ENCODE results near the gene EZH2. TPM values are rescaled to one million over a fixed set of nuclear protein-coding genes. Genes with fewer than 3 reads are reported as not detected.
A peak's percentile ranks its signal among the peaks of the same experiment; 100 is the strongest.

Gene EZH2
- total and polyA plus RNA-seq, 4 donors: 2.0 to 21.3 (median 2.5) TPM

DNA sequence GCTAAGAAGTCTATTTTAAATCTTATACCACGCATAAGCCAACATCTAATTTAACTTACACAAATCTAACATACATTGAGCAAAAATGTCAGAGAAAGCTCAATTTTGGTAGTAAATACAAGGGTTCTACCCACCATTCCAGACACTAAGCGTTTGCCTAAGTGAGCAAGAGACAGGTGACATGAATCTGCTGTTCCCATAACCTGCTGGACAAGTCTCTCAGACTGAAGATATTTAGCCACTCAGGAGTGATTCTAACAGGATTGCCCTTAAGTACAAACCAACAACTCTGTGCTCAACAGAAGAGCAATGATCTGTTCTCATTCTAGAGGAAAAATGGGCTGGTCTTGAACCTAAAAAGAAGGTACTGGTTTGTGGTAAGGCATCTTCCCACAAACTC lies 18.8 kb downstream of the EZH2 start (continued):
- TF ChIP-seq, protein P1, sequence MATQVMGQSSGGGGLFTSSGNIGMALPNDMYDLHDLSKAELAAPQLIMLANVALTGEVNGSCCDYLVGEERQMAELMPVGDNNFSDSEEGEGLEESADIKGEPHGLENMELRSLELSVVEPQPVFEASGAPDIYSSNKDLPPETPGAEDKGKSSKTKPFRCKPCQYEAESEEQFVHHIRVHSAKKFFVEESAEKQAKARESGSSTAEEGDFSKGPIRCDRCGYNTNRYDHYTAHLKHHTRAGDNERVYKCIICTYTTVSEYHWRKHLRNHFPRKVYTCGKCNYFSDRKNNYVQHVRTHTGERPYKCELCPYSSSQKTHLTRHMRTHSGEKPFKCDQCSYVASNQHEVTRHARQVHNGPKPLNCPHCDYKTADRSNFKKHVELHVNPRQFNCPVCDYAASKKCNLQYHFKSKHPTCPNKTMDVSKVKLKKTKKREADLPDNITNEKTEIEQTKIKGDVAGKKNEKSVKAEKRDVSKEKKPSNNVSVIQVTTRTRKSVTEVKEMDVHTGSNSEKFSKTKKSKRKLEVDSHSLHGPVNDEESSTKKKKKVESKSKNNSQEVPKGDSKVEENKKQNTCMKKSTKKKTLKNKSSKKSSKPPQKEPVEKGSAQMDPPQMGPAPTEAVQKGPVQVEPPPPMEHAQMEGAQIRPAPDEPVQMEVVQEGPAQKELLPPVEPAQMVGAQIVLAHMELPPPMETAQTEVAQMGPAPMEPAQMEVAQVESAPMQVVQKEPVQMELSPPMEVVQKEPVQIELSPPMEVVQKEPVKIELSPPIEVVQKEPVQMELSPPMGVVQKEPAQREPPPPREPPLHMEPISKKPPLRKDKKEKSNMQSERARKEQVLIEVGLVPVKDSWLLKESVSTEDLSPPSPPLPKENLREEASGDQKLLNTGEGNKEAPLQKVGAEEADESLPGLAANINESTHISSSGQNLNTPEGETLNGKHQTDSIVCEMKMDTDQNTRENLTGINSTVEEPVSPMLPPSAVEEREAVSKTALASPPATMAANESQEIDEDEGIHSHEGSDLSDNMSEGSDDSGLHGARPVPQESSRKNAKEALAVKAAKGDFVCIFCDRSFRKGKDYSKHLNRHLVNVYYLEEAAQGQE (IDR thresholded peaks at IDR 0.05): no peak

DNA sequence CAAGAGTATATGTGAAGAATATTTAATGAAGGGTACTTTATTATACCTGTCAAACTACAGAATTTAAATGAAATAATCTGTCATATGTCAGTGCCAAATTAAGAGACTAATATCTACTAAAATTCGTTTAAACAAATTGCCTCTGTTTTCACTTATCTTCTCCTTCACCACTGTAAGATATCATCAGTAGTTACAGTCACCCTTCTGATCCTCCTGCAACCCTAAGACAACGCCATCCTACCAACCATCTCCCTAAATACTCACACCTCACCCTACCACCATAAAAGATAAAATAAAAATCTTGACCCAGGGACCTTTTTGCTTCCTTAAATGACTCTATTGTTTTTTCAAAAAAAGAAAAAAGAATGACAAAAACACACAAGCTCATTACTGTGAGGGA lies 20.8 kb downstream of the EZH2 start:
- no peaks in the 10 kb centered on the region for H3K36me3 ChIP-seq (ENCODE audit: control insufficient read depth in 4 of 4, insufficient read depth in 3 of 4, low read depth in 1 of 4, low read length in 3 of 4)
- peaks cover 0 to 3% (median 2%) of the 10 kb centered on the region in 4 donors for H3K4me1 ChIP-seq (ENCODE audit: control insufficient read depth in 4 of 4, insufficient read depth in 4 of 4, low read length in 3 of 4)
- no peak overlapping the region for H3K27ac ChIP-seq (ENCODE audit: low read depth in 1 of 2, low read length in 2 of 2)
- H3K9ac ChIP-seq (ENCODE audit: low read depth in 1 of 2, low read length in 2 of 2): no peak overlapping the region
- 77% methylated on average over 2 of the region's 2 CpGs for WGBS
- H3K27me3 ChIP-seq (ENCODE audit: control insufficient read depth in 4 of 4, insufficient read depth in 4 of 4, low read length in 3 of 4): no peaks in the 10 kb centered on the region
- TF ChIP-seq, protein P2, sequence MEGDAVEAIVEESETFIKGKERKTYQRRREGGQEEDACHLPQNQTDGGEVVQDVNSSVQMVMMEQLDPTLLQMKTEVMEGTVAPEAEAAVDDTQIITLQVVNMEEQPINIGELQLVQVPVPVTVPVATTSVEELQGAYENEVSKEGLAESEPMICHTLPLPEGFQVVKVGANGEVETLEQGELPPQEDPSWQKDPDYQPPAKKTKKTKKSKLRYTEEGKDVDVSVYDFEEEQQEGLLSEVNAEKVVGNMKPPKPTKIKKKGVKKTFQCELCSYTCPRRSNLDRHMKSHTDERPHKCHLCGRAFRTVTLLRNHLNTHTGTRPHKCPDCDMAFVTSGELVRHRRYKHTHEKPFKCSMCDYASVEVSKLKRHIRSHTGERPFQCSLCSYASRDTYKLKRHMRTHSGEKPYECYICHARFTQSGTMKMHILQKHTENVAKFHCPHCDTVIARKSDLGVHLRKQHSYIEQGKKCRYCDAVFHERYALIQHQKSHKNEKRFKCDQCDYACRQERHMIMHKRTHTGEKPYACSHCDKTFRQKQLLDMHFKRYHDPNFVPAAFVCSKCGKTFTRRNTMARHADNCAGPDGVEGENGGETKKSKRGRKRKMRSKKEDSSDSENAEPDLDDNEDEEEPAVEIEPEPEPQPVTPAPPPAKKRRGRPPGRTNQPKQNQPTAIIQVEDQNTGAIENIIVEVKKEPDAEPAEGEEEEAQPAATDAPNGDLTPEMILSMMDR (IDR thresholded peaks at IDR 0.05; ENCODE audit: low read depth, low read length, missing input control): no peak
- H3K9me3 ChIP-seq (ENCODE audit: control insufficient read depth in 4 of 4, low read length in 3 of 4): no peaks in the 10 kb centered on the region
- H3K4me3 ChIP-seq (ENCODE audit: low read depth in 1 of 3, low read length in 3 of 3): no peak overlapping the region
- no peak for DNase-seq (ENCODE audit: low spot score)

DNA sequence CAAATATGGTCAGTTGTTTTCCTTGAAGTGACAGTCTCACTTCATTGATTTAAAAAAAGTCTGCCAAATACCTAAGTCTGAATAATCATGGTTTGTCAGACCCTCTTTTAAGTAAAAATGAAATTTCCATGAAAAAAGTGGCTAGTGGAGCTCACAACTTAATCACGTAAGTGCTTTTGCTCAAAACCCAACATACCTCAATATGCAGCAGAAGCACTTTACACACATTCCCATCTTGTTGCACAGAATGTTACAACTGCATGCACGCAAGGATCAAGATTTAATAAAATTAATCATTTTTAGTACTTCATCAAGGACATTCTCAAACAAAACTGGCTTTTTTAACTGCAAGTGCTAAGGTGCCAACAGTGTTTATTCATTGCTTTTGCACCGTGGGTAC lies 21.6 kb downstream of the EZH2 start:
- peak in 1 of 2 donors; percentile 46 for TF ChIP-seq HNF4A (conservative IDR thresholded peaks at IDR 0.05)
- TF ChIP-seq, protein P3, sequence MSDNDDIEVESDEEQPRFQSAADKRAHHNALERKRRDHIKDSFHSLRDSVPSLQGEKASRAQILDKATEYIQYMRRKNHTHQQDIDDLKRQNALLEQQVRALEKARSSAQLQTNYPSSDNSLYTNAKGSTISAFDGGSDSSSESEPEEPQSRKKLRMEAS (IDR thresholded peaks at IDR 0.05): no peak
- Histone ChIP-seq H3K4me1 (ENCODE audit: control insufficient read depth in 4 of 4, insufficient read depth in 4 of 4, low read length in 3 of 4) (peaks cover 0 to 3% (median 2%) of the 10 kb centered on the region in 4 donors), H3K27me3 (ENCODE audit: control insufficient read depth in 4 of 4, insufficient read depth in 4 of 4, low read length in 3 of 4) (no peaks in the 10 kb centered on the region), H3K9ac (ENCODE audit: low read depth in 1 of 2, low read length in 2 of 2) (no peak overlapping the region), H3K27ac (ENCODE audit: low read depth in 1 of 2, low read length in 2 of 2) (no peak overlapping the region), H3K9me3 (ENCODE audit: control insufficient read depth in 4 of 4, low read length in 3 of 4) (no peaks in the 10 kb centered on the region), H3K36me3 (ENCODE audit: control insufficient read depth in 4 of 4, insufficient read depth in 3 of 4, low read depth in 1 of 4, low read length in 3 of 4) (no peaks in the 10 kb centered on the region), H3K4me3 (ENCODE audit: low read depth in 1 of 3, low read length in 3 of 3) (no peak overlapping the region)
- no peak for DNase-seq (ENCODE audit: low spot score)
- 78% methylated on average over 3 of the region's 3 CpGs for WGBS

DNA sequence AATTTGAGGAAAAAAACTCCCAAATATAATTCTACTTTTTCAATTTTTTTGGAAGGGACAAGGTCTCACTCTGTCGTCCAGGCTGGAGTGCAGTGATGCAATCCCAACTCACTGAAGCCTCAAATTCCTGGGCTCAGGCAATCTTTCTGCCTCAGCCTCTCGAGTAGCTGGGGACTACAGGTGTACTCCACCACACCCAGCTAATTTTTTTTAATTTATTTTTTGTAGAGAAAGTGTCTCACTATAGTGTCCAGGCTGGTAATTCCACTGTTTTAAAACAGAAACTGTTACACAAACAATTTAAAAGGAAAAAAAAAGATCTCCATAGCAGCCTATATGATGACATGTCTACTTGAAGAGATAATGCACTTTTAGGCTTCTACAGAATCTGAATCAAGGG lies 25.6 kb downstream of the EZH2 start:
- Histone ChIP-seq H3K36me3 (ENCODE audit: control insufficient read depth in 4 of 4, insufficient read depth in 3 of 4, low read depth in 1 of 4, low read length in 3 of 4) (no peaks in the 10 kb centered on the region), H3K9ac (ENCODE audit: low read depth in 1 of 2, low read length in 2 of 2) (no peak overlapping the region), H3K9me3 (ENCODE audit: control insufficient read depth in 4 of 4, low read length in 3 of 4) (no peaks in the 10 kb centered on the region), H3K27ac (ENCODE audit: low read depth in 1 of 2, low read length in 2 of 2) (no peak overlapping the region), H3K4me3 (ENCODE audit: low read depth in 1 of 3, low read length in 3 of 3) (no peak overlapping the region), H3K4me1 (ENCODE audit: control insufficient read depth in 4 of 4, insufficient read depth in 4 of 4, low read length in 3 of 4) (peaks cover 0 to 7% (median 2%) of the 10 kb centered on the region in 4 donors), H3K27me3 (ENCODE audit: control insufficient read depth in 4 of 4, insufficient read depth in 4 of 4, low read length in 3 of 4) (no peaks in the 10 kb centered on the region)
- no peak for TF ChIP-seq SP1 (IDR thresholded peaks at IDR 0.05)
- TF ChIP-seq, protein P1 (IDR thresholded peaks at IDR 0.05): no peak
- no peak for TF ChIP-seq NR2F2 (IDR thresholded peaks at IDR 0.05)
- TF ChIP-seq, protein P4, sequence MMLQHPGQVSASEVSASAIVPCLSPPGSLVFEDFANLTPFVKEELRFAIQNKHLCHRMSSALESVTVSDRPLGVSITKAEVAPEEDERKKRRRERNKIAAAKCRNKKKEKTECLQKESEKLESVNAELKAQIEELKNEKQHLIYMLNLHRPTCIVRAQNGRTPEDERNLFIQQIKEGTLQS (IDR thresholded peaks at IDR 0.05): no peak
- no peak for TF ChIP-seq EGR1 (IDR thresholded peaks at IDR 0.05; ENCODE audit: low read depth in 2 of 2)
- TF ChIP-seq HNF4A (conservative IDR thresholded peaks at IDR 0.05): no peak
- DNase-seq (ENCODE audit: low spot score): no peak
- WGBS: 88% methylated on average over 2 of the region's 2 CpGs

All from liver (tissue), 9 donors.